ENCODE results near the gene ZC3H7A.

DNA sequence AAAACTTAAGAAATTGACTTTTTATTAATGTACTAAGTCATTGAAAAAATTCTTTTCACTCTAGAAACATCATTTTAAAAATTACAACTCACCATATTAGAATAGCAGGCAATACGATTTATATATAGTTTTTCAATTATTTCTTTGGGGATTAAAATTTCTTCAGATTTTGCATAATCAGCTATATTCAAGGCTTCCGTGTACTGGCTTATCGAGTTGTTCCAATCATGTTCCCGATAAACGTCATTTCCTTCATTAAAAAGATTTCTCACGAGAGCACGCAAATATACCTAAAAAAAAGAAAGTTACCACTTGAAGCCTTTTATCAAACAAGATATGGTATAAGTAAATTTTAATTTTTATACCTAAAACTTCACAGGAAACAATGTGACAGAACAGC is 18.0 kb downstream of the ZC3H7A start:
- no peak for TF ChIP-seq NFRKB (IDR thresholded peaks at IDR 0.05)
- TF ChIP-seq SUZ12 (IDR thresholded peaks at IDR 0.05) = no peak
- TF ChIP-seq SP1 (IDR thresholded peaks at IDR 0.05) = no peak
- no peak for TF ChIP-seq FOXK2 (IDR thresholded peaks at IDR 0.05)
- TF ChIP-seq ELF4 (IDR thresholded peaks at IDR 0.05) = no peak
- TF ChIP-seq CTBP1 (IDR thresholded peaks at IDR 0.05; ENCODE audit: borderline replicate concordance) = no peak
- no peak for TF ChIP-seq BHLHE40 (IDR thresholded peaks at IDR 0.05; ENCODE audit: borderline replicate concordance)
- no peak for TF ChIP-seq FOXM1 (IDR thresholded peaks at IDR 0.05; ENCODE audit: borderline replicate concordance)
- no peak for TF ChIP-seq FOXA1 (IDR thresholded peaks at IDR 0.05)
- no peak for TF ChIP-seq TARDBP (IDR thresholded peaks at IDR 0.05)
- no peak for TF ChIP-seq L3MBTL2 (conservative IDR thresholded peaks at IDR 0.05)
- no peak for TF ChIP-seq PKNOX1 (IDR thresholded peaks at IDR 0.05)

Data from HEK293T (cell line).